Ecto neural progenitor cell (in vitro differentiated cells): ENCODE results near the gene AP2A2.

ENCODE experiments used
- DNase-seq: peaks from one replicate; pipeline ENCODE4 v3.0.0-alpha.2; 2018; ENCODE audit warnings: low spot score

Gene AP2A2

GRCh38 chr11:925496-926301 lies at the start of gene AP2A2:
TSS of gene AP2A2 (plus strand) at chr11:925870. CDS start at chr11:926022, 152 bp downstream.
- peak; percentile 94 for DNase-seq

GRCh38 chr11:876545-876944 lies 49.1 kb upstream of the AP2A2 start:
- DNase-seq = no peak

GRCh38 chr11:877565-877964 lies 48.1 kb upstream of the AP2A2 start:
- no peak for DNase-seq

GRCh38 chr11:880447-880846 lies 45.2 kb upstream of the AP2A2 start:
- no peak for DNase-seq

GRCh38 chr11:882596-882995 lies 43.1 kb upstream of the AP2A2 start:
- DNase-seq = no peak

GRCh38 chr11:883527-883926 lies 42.1 kb upstream of the AP2A2 start:
- no peak for DNase-seq

GRCh38 chr11:884578-885070 lies 41.0 kb upstream of the AP2A2 start:
- no peak for DNase-seq

GRCh38 chr11:886568-886967 lies 39.1 kb upstream of the AP2A2 start:
- DNase-seq = no peak

- DNase-seq = no peak
These were observed 38.1 kb upstream of the AP2A2 start for GRCh38 chr11:887589-887988.

- no peak for DNase-seq
These were observed 37.1 kb upstream of the AP2A2 start for GRCh38 chr11:888310-889212.

- DNase-seq = no peak
These were observed 36.4 kb upstream of the AP2A2 start for GRCh38 chr11:889257-889656.

- no peak for DNase-seq
These were observed 35.8 kb upstream of the AP2A2 start for GRCh38 chr11:889687-890475.

GRCh38 chr11:890794-891540 lies 34.7 kb upstream of the AP2A2 start:
- DNase-seq = no peak

- DNase-seq = no peak
These were observed 32.5 kb upstream of the AP2A2 start for GRCh38 chr11:893008-893654.

GRCh38 chr11:894575-895201 lies 31.0 kb upstream of the AP2A2 start:
- no peak for DNase-seq

GRCh38 chr11:895331-896110 lies 30.1 kb upstream of the AP2A2 start:
- no peak for DNase-seq

- no peak for DNase-seq
These were observed 28.2 kb upstream of the AP2A2 start for GRCh38 chr11:897253-898142.

GRCh38 chr11:898143-898511 lies 27.5 kb upstream of the AP2A2 start:
- peak; percentile 61 for DNase-seq
